GM06990 (cell line): ENCODE measurements around the gene TRIM47.

Experiments
- DNase-seq: peaks from one replicate; pipeline ENCODE4 v3.0.0-alpha.2; 2011; ENCODE audit not compliant: insufficient read length; ENCODE audit errors: extremely low read depth
- H3K27me3 ChIP-seq: replicated peaks from 2 replicates; pipeline ENCODE4 v1.6.0; 2011; ENCODE audit warnings: low read length; ENCODE audit not compliant: control insufficient read depth, insufficient read depth
- H3K36me3 ChIP-seq: 2 replicates; pipeline ENCODE4 v1.5.1; 2011; ENCODE audit warnings: low read length; ENCODE audit not compliant: control insufficient read depth, insufficient read depth
- H3K4me3 ChIP-seq: replicated peaks from 2 replicates; pipeline ENCODE4 v1.5.1; 2011; ENCODE audit warnings: low read depth, mild to moderate bottlenecking, control low read depth, low read length
- TF ChIP-seq, protein P1 (sequence below): IDR thresholded peaks from 2 replicates; pipeline ENCODE4 v1.5.1; 2011; ENCODE audit warnings: low read length, control low read depth, mild to moderate bottlenecking, inconsistent platforms; ENCODE audit not compliant: insufficient read depth, poor library complexity, severe bottlenecking

TRIM47 gene

DNA sequence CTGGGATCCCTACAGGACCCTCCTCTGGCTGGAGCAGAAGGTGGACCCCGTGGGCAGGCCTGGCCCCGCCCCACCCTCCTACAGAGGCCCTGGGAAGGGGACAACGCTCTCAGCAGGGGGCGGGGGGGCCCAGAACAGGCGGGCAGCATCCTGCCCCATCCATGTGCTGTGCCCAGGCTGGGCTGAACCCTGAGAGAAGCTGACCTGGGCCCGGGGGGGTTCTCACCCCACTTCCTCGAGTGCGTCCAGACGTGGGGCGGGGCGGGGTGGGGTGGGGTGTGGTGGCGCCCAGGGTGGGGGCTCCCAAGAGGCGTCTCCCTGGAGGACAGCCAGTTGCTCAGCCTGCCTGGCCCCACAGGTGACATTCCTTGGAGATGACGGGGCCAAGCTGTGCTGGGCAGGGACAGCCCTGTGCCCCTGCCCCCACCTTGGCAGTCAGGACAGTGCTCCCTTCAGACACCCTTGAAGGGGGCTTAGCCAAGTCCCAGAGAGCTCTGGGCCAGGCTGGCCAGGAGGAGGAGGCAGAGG is 33.8 kb downstream of the TRIM47 start:
- TF ChIP-seq, protein P1, sequence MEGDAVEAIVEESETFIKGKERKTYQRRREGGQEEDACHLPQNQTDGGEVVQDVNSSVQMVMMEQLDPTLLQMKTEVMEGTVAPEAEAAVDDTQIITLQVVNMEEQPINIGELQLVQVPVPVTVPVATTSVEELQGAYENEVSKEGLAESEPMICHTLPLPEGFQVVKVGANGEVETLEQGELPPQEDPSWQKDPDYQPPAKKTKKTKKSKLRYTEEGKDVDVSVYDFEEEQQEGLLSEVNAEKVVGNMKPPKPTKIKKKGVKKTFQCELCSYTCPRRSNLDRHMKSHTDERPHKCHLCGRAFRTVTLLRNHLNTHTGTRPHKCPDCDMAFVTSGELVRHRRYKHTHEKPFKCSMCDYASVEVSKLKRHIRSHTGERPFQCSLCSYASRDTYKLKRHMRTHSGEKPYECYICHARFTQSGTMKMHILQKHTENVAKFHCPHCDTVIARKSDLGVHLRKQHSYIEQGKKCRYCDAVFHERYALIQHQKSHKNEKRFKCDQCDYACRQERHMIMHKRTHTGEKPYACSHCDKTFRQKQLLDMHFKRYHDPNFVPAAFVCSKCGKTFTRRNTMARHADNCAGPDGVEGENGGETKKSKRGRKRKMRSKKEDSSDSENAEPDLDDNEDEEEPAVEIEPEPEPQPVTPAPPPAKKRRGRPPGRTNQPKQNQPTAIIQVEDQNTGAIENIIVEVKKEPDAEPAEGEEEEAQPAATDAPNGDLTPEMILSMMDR: no peak
- Histone ChIP-seq H3K27me3 (no peaks in the 10 kb centered on the region), H3K4me3 (peak overlapping the region; percentile 63), H3K36me3 (peaks cover 38% of the 10 kb centered on the region)
- DNase-seq: no peak

DNA sequence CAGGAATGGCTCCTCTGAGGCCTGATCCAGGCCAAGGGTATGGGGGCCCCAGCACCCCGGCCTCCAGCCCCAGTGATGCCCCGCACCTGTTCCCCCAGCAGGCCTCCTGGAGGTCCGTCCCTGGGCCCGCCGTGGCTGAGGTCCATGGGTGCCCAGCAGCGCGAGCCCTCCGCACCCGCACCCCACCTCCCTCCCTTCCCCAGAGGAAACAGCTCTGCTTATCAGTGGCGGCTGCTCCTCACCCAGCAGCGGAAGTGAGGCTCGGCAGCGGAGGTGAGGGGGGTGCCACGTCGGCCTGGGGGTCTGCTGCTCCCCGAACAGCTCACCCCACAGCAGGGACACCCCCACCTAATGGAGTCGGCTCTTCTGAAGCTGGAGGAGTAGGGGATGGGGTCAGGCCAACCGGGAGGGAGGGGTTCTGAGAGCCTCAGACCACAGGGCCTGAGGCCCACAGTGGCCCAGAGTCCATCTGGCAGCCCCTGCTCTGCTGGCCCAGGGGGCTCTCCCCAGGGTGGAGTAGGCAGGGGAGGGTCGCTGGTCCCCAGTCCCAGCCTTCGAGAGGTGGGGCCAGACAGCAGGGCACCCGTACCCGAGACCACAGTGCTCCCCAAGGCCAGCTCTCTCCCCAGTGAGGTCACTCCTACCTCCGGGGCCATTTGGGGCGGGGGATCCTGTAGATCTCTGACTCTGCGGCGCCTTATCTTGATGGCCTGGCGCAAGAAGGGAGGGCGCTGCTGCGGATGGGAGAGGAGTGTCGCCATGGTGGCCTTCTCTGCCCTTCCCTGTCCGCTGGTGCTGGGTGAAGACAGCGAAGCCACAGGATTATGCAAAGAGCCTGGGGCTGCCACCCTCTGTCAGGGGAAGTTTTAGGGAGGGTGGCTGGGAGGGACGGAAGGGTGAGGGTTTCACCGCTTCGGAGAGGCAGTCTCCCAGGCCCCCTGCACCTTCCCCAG is 34.5 kb downstream of the TRIM47 start, which contains the start of gene UNC13D:
Gene UNC13D (minus strand): TSS at position 828 of the 953 bp plus-strand sequence. CDS start 67 bp downstream, at position 761.
- Histone ChIP-seq H3K27me3 (no peaks in the 10 kb centered on the region), H3K4me3 (peak within 1 kb of the TSS; percentile 63), H3K36me3 (peaks cover 32% of the 10 kb centered on the region)
- DNase-seq: peak; percentile 71
- TF ChIP-seq, protein P1: no peak

DNA sequence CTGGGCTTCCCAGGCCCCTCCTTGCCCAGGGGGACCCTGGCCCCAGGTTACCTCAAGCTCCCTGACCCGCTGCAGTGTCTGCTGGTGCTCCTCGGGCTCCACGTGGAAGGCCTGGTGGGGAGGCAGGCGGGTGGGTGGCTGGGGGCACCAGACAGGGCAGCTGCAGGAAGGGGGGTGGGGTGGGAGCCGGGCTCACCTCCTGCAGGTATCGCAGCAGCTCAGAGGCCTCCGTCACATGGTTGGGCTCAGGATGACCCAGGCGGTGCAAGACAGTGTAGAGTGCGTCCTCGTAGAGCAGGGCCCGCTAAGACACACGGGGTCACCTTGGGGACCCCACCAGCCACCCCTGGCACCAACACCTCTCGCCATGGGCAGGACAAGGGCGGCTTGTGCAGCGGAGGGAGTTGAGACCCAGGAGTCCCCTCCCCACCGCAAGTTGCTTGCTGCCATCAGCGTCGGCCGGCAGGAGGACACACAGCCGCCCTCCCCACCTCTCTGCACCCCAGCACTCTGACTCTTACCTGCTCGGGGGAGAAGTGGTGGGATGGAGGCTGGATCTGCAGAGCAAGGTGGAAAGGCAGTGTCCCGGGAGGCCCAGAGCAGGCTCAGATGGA is 35.3 kb downstream of the TRIM47 start:
- H3K27me3 ChIP-seq: no peaks in the 10 kb centered on the region
- DNase-seq: peak; percentile 48
- TF ChIP-seq, protein P1: peak; percentile 15
- peaks cover 27% of the 10 kb centered on the region for H3K36me3 ChIP-seq
- H3K4me3 ChIP-seq: peak overlapping the region; percentile 63

DNA sequence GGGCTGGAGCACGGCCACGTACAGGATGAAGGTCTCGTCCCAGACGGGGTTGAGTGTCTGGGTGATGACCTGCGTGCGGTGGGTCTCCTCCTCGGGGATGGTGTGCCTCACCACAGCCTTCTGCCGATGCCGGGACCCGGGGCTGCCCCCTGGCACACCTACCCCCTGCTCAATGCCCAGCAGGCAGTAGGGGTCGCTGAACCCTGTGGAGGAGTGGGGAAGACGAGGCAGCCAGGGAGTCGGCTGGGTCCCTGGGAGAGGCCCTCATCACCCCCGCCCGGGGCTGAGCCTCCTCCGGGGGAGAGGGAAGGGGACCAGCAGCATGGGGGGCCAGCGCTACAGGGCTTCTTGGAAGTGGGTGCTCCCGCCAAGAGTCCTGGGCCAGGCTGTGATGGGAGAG is 36.0 kb downstream of the TRIM47 start:
- H3K4me3 ChIP-seq: peak overlapping the region; percentile 63
- H3K27me3 ChIP-seq: no peaks in the 10 kb centered on the region
- DNase-seq: no peak
- TF ChIP-seq, protein P1: no peak
- H3K36me3 ChIP-seq: peaks cover 24% of the 10 kb centered on the region

DNA sequence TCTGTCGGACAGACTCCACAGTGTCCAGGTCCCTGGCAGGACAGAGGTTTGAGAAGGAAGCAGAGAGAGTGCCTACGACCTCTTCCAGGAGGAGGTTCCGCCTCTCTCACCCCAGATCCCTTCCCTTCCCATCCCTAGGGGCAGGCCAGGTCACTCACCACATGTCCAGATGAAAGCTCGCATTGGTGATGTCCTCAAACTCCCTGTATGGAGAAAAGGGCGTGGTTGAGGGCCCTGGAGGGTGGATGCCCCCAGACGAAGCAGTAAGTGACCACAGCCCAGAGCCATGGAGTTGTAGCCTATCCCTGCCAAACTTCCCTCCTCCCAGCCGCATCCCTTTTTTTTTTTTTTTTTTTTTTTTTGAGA is 37.6 kb downstream of the TRIM47 start:
- no peak overlapping the region for H3K4me3 ChIP-seq
- no peaks in the 10 kb centered on the region for H3K27me3 ChIP-seq
- DNase-seq: no peak
- TF ChIP-seq, protein P1: no peak
- H3K36me3 ChIP-seq: peaks cover 22% of the 10 kb centered on the region
